K562 treated with DMSO at 1 percent for 4 hours (cell line): Measurements from ENCODE around the gene UGT1A7. TPM values are rescaled to one million over a fixed set of nuclear protein-coding genes. Genes with fewer than 3 reads are reported as not detected.

Experiments
- total RNA-seq: library from RNA; unstranded; fragments of 300-600 nt; gene quantifications from 2 replicates; pipeline ENCODE4 v1.2.3, GENCODE V29; 2022; ENCODE audit not compliant: insufficient read depth

The UGT1A7 gene
- total RNA-seq: not detected in 2 replicates

GRCh38 chr2:233681521-233682099, at the start of gene UGT1A7:
UGT1A7 (plus strand) TSS chr2:233681901; CDS start chr2:233681938, 37 bp downstream.

GRCh38 chr2:233636306-233636705, 45.4 kb upstream of the UGT1A7 start, which contains the start of gene UGT1A10:
UGT1A10 (plus strand) TSS chr2:233636448; CDS start chr2:233636523, 75 bp downstream.

GRCh38 chr2:233671290-233672161, 10.2 kb upstream of the UGT1A7 start, which contains the start of gene UGT1A9:
UGT1A9 (plus strand) TSS chr2:233671898; CDS start chr2:233671935, 37 bp downstream.

GRCh38 chr2:233692648-233693047, 10.9 kb downstream of the UGT1A7 start, which contains the start of gene UGT1A6:
UGT1A6 (plus strand) TSS chr2:233692890; CDS start chr2:233693005, 115 bp downstream.

GRCh38 chr2:233712611-233713261, 31.0 kb downstream of the UGT1A7 start, which contains the start of gene UGT1A5:
UGT1A5 (plus strand) TSS chr2:233712907; CDS start chr2:233712992, 85 bp downstream.

GRCh38 chr2:233718552-233718951, 36.9 kb downstream of the UGT1A7 start, which contains the start of gene UGT1A4:
UGT1A4 (plus strand) TSS chr2:233718736; CDS start chr2:233718821, 85 bp downstream.

GRCh38 chr2:233728723-233729301, 47.1 kb downstream of the UGT1A7 start, which contains the start of gene UGT1A3:
UGT1A3 (plus strand) TSS chr2:233729042; CDS start chr2:233729127, 85 bp downstream.

GRCh38 chr2:233760043-233760442, 78.3 kb downstream of the UGT1A7 start, which contains the start of gene UGT1A1:
UGT1A1 (plus strand) TSS chr2:233760270; CDS start chr2:233760288, 18 bp downstream.

GRCh38 chr2:233778030-233778429, 96.3 kb downstream of the UGT1A7 start, which contains the start of gene MROH2A:
MROH2A (plus strand) TSS chr2:233778330; CDS start chr2:233779359, 1,029 bp downstream.

Other genes starting within 250 kb of the UGT1A7 start
- 10.1 and 10.3 TPM in 2 replicates for gene USP40, start 115.1 kb upstream of the UGT1A7 start, total RNA-seq
- not detected in 2 replicates for gene UGT1A8, start 64.3 kb upstream of the UGT1A7 start, total RNA-seq
- gene UGT1A10, start 45.5 kb upstream of the UGT1A7 start, total RNA-seq: not detected in 2 replicates
- gene UGT1A9, start 10.0 kb upstream of the UGT1A7 start, total RNA-seq: not detected in 2 replicates
- not detected in 2 replicates for gene UGT1A6, start 11.0 kb downstream of the UGT1A7 start, total RNA-seq
- not detected in 2 replicates for gene UGT1A5, start 31.0 kb downstream of the UGT1A7 start, total RNA-seq
- not detected in 2 replicates for gene UGT1A4, start 36.8 kb downstream of the UGT1A7 start, total RNA-seq
- not detected in 2 replicates for gene UGT1A3, start 47.1 kb downstream of the UGT1A7 start, total RNA-seq
- gene UGT1A1, start 78.4 kb downstream of the UGT1A7 start, total RNA-seq: not detected in 2 replicates
- gene MROH2A, start 96.4 kb downstream of the UGT1A7 start, total RNA-seq: not detected in 2 replicates
- gene HJURP, start 172.6 kb downstream of the UGT1A7 start, total RNA-seq: 18.1 and 25.3 TPM in 2 replicates
- gene TRPM8, start 235.5 kb downstream of the UGT1A7 start, total RNA-seq: not detected in 2 replicates